ENCODE measurements around the gene DCAF6.

Gene DCAF6

DNA sequence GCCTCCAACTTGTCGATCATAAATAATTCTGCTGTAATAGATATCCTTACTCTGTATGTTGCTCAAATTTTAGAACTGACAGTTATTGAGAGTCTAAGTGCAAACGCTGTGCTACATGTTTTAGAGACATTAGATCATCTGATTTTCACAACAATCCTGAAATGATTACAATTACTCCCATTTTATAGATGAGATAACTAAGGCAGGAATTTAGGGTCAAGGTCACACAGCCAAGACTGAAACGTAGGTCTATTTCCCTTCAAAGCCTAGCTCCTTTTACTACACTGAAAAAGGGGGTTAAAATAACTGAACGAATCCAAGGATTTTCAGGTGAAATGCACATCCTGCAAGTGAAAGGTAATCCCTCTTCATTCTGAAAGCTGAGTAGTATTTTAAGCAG is 2.7 kb upstream of the DCAF6 start:
- no peak for TF ChIP-seq CTCF (IDR thresholded peaks at IDR 0.05)
- Mint-ChIP-seq H3K4me3 (no peak overlapping the region), H3K4me1 (peaks cover 30% of the 10 kb centered on the region), H3K27ac (no peak overlapping the region), H3K9me3 (no peaks in the 10 kb centered on the region), H3K36me3 (ENCODE audit: low read depth) (no peaks in the 10 kb centered on the region), H3K27me3 (ENCODE audit: low read depth, poor library complexity) (peaks cover 3% of the 10 kb centered on the region)
- DNase-seq, result no peak

- peak overlapping the region; percentile 95 for H3K27ac Mint-ChIP-seq
- H3K27me3 Mint-ChIP-seq (ENCODE audit: low read depth, poor library complexity), result peaks cover 3% of the 10 kb centered on the region
- H3K9me3 Mint-ChIP-seq, result no peaks in the 10 kb centered on the region
- peak overlapping the region; percentile 94 for H3K4me3 Mint-ChIP-seq
- peaks cover 30% of the 10 kb centered on the region for H3K4me1 Mint-ChIP-seq
- H3K36me3 Mint-ChIP-seq (ENCODE audit: low read depth), result no peaks in the 10 kb centered on the region
- no peak for DNase-seq
- no peak for TF ChIP-seq CTCF (IDR thresholded peaks at IDR 0.05)
Observed at GRCh38 chr1:167934426-167935215, 1.9 kb upstream of the DCAF6 start.

DNA sequence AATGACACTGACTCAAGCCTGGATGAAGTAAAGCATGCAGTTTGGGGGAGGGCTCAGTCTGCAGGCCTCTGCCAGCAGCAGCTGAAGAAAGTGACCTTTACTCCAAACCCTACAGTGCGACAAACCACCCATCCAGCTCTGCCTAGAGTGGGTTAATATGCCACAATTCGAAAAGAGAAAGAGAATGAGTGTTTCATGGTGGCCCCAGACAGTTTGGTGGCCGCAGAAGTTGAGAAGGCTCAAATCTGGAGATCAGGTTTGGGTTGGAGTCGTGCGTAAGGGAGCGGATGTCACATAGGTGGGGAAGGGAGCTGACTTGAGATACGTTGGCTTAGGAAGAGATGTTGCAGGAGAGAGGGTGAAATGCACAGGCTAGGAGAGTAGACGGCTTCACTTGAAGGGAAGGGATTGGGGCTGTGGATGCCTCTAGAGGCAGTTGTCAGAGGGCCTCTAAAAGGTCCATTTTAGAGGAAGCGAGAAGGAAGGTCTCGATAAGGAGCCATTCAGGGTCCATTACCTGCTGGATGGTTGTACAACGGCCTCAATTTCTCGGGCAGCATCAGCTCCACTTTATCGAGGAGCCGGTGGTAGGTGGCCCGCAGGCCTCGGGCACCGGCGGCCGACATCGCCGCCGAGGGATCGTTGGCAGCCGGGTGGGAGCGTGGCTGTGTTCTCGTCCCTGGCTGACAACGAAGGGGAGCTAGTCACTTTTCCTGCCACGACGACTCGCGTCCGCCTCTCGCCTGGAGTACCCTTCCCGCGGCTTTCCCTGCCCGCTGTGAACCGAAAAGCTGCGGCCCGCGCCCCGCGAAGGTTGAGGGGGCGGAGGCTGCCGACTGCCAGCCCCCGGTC is 1.0 kb upstream of the DCAF6 start:
- DNase-seq, result peak; percentile 18
- Mint-ChIP-seq H3K27me3 (ENCODE audit: low read depth, poor library complexity) (peaks cover 3% of the 10 kb centered on the region), H3K4me3 (peak overlapping the region; percentile 94), H3K9me3 (no peaks in the 10 kb centered on the region), H3K4me1 (peaks cover 30% of the 10 kb centered on the region), H3K36me3 (ENCODE audit: low read depth) (no peaks in the 10 kb centered on the region), H3K27ac (peak overlapping the region; percentile 95)
- TF ChIP-seq CTCF (IDR thresholded peaks at IDR 0.05), result no peak

DNA sequence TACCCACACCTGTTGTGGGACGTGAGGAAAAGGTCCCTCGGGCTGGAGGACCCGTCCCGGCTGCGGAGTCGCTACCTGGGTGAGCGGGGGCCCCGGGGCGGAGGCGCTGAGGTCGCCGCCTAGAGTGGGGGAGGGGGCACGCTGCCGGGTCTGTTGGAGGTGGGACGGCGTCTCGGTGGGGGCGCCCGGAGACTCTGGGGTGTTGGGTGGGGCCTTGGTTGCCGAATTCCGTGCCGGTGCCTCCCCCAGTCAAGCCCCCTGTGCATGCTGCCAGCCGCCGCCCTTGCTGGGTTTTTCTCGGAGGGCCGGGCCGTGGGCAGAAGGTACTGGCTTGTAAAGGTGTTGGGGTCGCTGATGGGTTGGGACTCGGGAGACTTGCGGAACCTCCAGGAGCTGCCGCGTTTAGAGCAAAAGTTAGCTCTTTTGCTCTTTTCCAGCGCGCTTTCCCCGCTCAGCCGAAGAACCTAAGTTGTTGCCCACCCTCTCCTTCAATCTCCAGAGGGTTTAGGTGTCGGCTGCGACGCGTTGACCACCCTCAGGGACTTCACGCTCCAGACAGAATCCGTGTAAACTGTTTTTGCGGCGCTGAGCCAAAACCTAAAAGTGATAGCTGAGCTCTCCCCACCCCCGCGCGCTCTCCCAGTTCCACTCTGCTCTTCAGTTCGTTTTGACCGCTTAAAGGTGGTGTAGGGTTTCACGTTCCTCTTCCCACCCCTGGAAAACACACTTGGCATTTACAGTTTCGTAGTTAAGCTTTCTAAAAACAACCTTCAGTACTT is 636 bp downstream of the DCAF6 start, which contains the start of gene MPC2:
TSS of gene MPC2 (minus strand) at position 143 of the 779 bp plus-strand sequence. CDS start 1,231 bp downstream, outside the sequence.
- Mint-ChIP-seq H3K36me3 (ENCODE audit: low read depth) (peaks cover 10% of the 10 kb centered on the region), H3K4me3 (peak within 1 kb of the TSS; percentile 94), H3K4me1 (peaks cover 30% of the 10 kb centered on the region), H3K27ac (peak within 1 kb of the TSS; percentile 100), H3K27me3 (ENCODE audit: low read depth, poor library complexity) (peaks cover 3% of the 10 kb centered on the region), H3K9me3 (peaks cover 4% of the 10 kb centered on the region)
- TF ChIP-seq CTCF (IDR thresholded peaks at IDR 0.05), result no peak
- peak; percentile 74 for DNase-seq

GRCh38 chr1:167937709-167938010 is 1.2 kb downstream of the DCAF6 start:
- Mint-ChIP-seq H3K4me3 (peak overlapping the region; percentile 94), H3K36me3 (ENCODE audit: low read depth) (peaks cover 15% of the 10 kb centered on the region)

More at GRCh38 chr1:167937709-167938010, 1.2 kb downstream of the DCAF6 start:
- no peak for DNase-seq
- Mint-ChIP-seq H3K27me3 (ENCODE audit: low read depth, poor library complexity) (peaks cover 3% of the 10 kb centered on the region), H3K4me1 (peaks cover 30% of the 10 kb centered on the region), H3K27ac (peak overlapping the region; percentile 97), H3K9me3 (peaks cover 4% of the 10 kb centered on the region)
- TF ChIP-seq CTCF (IDR thresholded peaks at IDR 0.05), result no peak
